Esophagus muscularis mucosa (tissue), 4 donors: ENCODE data around the gene ZNF202. TPM values are rescaled to one million over a fixed set of nuclear protein-coding genes. Genes with fewer than 3 reads are reported as not detected.

Experiments
- DNase-seq: peaks from one replicate; pipeline ENCODE4 v3.0.0-alpha.2; 2017; ENCODE audit errors: extremely low spot score
- H3K27ac ChIP-seq, 4 donors: fragments of 200-600 bp; sonication (generic); replicated peaks in 1 of 4; 1 replicate in 3 of 4; 2 replicates in 1 of 4; pipeline ENCODE4 v1.5.1; 2016 to 2019; ENCODE audit warnings: mild to moderate bottlenecking in 1 of 4
- H3K27me3 ChIP-seq, 4 donors: fragments of 200-600 bp; sonication (generic); one replicate each; pipeline versions ENCODE4 v1.5.1 to v1.6.0; 2016 to 2019
- H3K36me3 ChIP-seq, 4 donors: fragments of 200-600 bp; sonication (generic); one replicate each; pipeline ENCODE4 v1.5.1; 2016 to 2019
- H3K4me1 ChIP-seq, 4 donors: fragments of 200-600 bp; sonication (generic); one replicate each; pipeline ENCODE4 v1.5.1; 2016 to 2019
- H3K4me3 ChIP-seq, 4 donors: fragments of 200-600 bp; sonication (generic); 1 replicate in 2 of 4; 2 replicates in 2 of 4; pipeline ENCODE4 v1.5.1; 2016 to 2019; ENCODE audit warnings: mild to moderate bottlenecking in 4 of 4, moderate library complexity in 1 of 4
- H3K9me3 ChIP-seq, 4 donors: fragments of 200-600 bp; sonication (generic); 1 replicate in 3 of 4; 2 replicates in 1 of 4; pipeline ENCODE4 v1.5.1; 2016 to 2019
- CTCF ChIP-seq, 3 experiments: fragments of 200-600 bp in 2 of 3; fragments of 450-650 bp in 1 of 3; sonication (generic) in 2 of 3; IDR thresholded peaks; one replicate each; pipeline ENCODE4 v1.5.1; 2017 to 2019; ENCODE audit warnings: antibody characterized with exemption in 3 of 3, mild to moderate bottlenecking in 2 of 3, moderate library complexity in 1 of 3
- EP300 ChIP-seq: sonication (generic); formaldehyde crosslinking; IDR thresholded peaks from one replicate; pipeline ENCODE4 v1.6.1; 2017; ENCODE audit warnings: antibody characterized with exemption
- POLR2A ChIP-seq: fragments of 450-650 bp; IDR thresholded peaks from one replicate; pipeline ENCODE4 v1.6.1; 2017; ENCODE audit warnings: antibody characterized with exemption, moderate library complexity, mild to moderate bottlenecking, low read depth
- POLR2AphosphoS5 ChIP-seq, 2 donors: sonication (generic); formaldehyde crosslinking; IDR thresholded peaks; one replicate each; pipeline ENCODE4 v1.6.1; 2017; ENCODE audit warnings: antibody characterized with exemption in 2 of 2
- WGBS: methylation state at CpG from one replicate; pipeline ENCODE4 v1.1.5; 2018; 5-methylcytosine and 5-hydroxymethylcytosine counted together
- intact Hi-C: fragments of 100-400 bp; cut with DNase I; formaldehyde crosslinking; loops from one replicate; pipeline ENCODE4 v1.15.1; 2023
- small RNA-seq, 3 donors: library from RNA; depleted of rRNA; stranded (forward); fragments of <200 nt; gene quantifications; one replicate each; pipeline ENCODE3, GENCODE V24; 2016
- total RNA-seq, 4 donors: library from RNA; depleted of rRNA; stranded (reverse); fragments of >200 nt; gene quantifications; one replicate each; pipeline versions ENCODE4 v1.1.0 to v1.2.1, GENCODE V29; 2016

Gene ZNF202
- total RNA-seq, 4 donors from 2014 or later: 4.4 to 8.6 (median 7.4) TPM

GRCh38 chr11:123677510-123677909 lies 64.0 kb downstream of the ZNF202 start:
- TF ChIP-seq POLR2A (no peak), POLR2AphosphoS5 (IDR thresholded peaks at IDR 0.05) (no peak), CTCF (IDR thresholded peaks at IDR 0.05) (no peak), EP300 (no peak)
- H3K36me3 ChIP-seq: no peaks in the 10 kb centered on the region
- H3K9me3 ChIP-seq: peaks cover 0 to 2% (median 0%) of the 10 kb centered on the region in 4 donors
- no peaks in the 10 kb centered on the region for H3K27me3 ChIP-seq
- no peak for DNase-seq
- H3K4me3 ChIP-seq: no peak overlapping the region
- H3K4me1 ChIP-seq: no peaks in the 10 kb centered on the region
- no peak overlapping the region for H3K27ac ChIP-seq
- intact Hi-C loops: no loop called here
- 78% methylated on average over 2 of the region's 2 CpGs for WGBS

GRCh38 chr11:123674297-123674696 lies 67.2 kb downstream of the ZNF202 start:
- H3K27me3 ChIP-seq: no peaks in the 10 kb centered on the region
- H3K4me1 ChIP-seq: no peaks in the 10 kb centered on the region
- no peak overlapping the region for H3K27ac ChIP-seq
- no peaks in the 10 kb centered on the region for H3K9me3 ChIP-seq
- H3K36me3 ChIP-seq: no peaks in the 10 kb centered on the region
- TF ChIP-seq POLR2AphosphoS5 (IDR thresholded peaks at IDR 0.05) (no peak), POLR2A (no peak), CTCF (IDR thresholded peaks at IDR 0.05) (no peak), EP300 (no peak)
- 47% methylated on average over 2 of the region's 2 CpGs for WGBS
- no peak overlapping the region for H3K4me3 ChIP-seq
- DNase-seq: no peak
- intact Hi-C loops: no loop called here

Small RNA genes lying within 50 kb of the gene (small RNA-seq; reads per million reads assigned to genes)
- gene RNU1-21P: 0 reads per million in 3 donors

Other genes starting within 250 kb of the ZNF202 start
- gene SCN3B, start 87.0 kb downstream of the ZNF202 start, total RNA-seq: 1 to 10 TPM in 2 of 4 donors, under 1 TPM in 2; 0.42 to 3.6 (median 1.4) TPM
- gene OR6X1, start 12.9 kb upstream of the ZNF202 start, total RNA-seq: not detected
- not detected for gene OR6M1, start 64.7 kb upstream of the ZNF202 start, total RNA-seq
- not detected for gene TMEM225, start 144.0 kb upstream of the ZNF202 start, total RNA-seq
- gene OR8D4, start 160.5 kb upstream of the ZNF202 start, total RNA-seq: not detected
- gene OR4D5, start 198.0 kb upstream of the ZNF202 start, total RNA-seq: not detected
- gene OR6T1, start 202.2 kb upstream of the ZNF202 start, total RNA-seq: not detected
- not detected for gene OR10S1, start 236.1 kb upstream of the ZNF202 start, total RNA-seq